ENCODE measurements around the gene NPC1.
A peak's percentile ranks its signal among the peaks of the same experiment; 100 is the strongest.
"Not testable (repeated sequence)": the region's sequence is repeated elsewhere in the genome, so short reads cannot be mapped to it uniquely, and the experiment has no call there.

Gene NPC1

DNA sequence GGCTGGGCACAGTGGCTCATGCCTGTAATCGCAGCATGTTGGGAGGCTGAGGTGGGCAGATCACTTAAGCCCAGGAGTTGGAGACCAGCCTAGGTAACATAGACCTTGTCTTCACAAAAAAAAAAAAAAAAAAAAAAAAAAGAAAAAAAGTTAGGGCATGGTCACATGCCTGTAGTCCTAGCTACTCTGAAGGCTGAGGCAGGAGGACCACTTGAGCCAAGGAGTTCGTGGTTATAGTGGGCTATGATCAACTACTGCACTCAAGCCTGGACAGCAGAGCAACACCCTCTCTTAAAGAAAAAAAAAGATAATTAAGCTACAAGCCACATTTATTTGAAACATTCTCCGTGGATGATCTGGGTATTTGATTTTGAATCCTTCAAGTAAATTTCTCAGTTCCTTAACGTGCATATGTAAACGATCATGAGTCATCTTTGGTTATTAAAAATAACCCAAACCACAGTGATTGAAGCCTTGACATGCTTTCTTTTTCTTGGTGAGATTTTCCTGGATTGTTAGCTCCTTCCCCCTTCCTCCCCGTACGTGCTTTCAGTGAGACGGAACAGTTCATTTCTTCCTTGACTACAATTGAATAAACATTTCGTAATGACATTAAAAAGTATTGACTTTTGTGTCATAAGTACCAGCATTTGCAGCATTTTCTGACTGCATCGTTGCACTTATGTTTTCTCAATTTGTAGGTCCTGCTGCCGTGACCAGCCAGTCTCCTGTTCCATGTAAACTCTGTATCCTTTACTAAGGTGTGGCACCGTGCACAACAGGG lies 62.7 kb downstream of the NPC1 start:
- no peak for DNase-seq (ENCODE audit: low read depth, low spot score)

DNA sequence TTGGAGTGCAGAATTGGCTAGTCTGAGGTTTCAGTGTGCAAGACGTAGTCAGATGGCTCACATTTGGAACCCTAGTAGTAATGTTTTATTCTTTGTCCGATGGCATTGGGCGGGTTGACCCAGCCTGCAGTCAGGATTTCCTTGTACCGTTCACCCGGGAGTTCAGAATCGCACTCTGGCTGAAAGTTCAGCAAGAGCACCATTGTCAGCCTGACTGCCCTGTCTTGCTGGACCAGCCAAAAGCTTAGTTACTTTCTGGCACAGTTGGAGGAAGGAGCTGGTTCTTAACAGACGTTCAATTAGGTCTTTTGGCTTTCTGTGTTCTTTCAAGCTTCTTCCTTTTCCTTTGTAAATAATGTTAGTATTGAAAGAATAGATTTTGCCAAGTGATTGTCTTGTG lies 64.4 kb downstream of the NPC1 start:
- no peak for DNase-seq (ENCODE audit: low read depth, low spot score)

DNA sequence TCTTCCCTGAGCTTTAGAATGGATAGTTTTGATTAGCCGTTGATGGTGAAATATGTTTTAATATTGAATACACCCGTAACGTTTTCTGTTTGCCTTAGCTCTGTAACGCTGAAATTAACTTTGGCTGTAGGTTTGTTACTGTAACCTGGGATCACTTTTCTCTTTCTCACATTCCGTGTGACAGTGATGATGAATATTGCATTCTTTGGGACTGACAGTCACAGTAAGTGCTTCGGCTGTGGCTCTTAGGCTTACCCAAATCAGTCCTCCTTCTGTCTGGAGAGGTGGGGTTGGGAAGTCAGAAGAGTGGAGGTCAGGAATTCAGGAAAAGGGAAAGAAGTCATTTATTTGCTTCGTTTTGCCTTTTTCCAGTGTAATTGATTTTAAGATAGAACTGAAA lies 65.0 kb downstream of the NPC1 start:
- no peak for DNase-seq (ENCODE audit: low read depth, low spot score)

DNA sequence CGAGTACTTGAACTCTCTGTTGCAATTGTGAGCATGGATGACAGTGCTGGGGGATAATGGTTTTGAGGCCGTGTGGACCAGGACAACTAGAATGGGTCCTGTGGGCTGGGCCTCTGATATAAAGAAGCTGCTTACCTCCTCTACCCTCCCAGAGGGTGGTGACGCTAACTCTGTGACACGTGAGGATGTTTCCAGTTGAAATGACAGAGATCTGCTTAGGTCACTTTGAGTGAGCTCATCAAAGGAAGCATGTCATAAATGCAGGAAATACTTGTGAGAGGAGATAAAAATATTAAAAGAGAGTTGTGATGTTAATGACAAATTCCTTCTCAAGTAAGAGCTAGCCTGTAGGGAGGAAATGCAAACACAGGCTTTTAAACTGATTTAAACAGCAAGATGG lies 66.6 kb downstream of the NPC1 start:
- no peak for DNase-seq (ENCODE audit: low read depth, low spot score)

DNA sequence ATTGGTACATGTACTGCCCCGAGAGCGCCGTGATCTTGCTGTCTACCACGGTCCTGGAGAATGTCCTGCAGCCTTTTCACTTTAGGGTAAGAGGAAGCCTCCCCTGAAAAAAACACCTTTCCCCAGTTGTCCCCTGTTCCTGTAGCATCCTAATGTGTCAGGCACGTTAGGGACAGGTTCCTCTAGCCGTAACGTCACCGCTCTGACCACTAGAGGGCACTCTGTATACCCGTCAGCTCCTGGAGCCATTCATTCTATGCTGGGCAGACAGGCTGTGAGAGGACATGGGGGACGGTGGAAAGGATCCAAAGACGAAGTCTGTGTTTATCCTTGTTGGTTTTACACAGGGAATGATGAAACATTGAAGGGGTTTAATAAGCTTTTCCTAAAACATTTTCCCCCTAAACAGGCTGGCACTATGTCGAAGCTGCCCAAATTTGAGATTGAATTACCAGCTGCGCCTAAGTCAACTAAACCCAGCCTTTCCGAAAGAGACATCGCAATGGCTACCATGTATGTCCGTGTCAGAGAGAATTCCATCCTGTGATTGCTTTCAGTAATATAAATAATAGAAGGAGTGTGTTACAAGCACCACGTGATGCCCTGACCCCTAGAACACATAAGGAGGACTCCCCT lies 70.3 kb downstream of the NPC1 start:
- DNase-seq (ENCODE audit: low read depth, low spot score), result peak; percentile 60

DNA sequence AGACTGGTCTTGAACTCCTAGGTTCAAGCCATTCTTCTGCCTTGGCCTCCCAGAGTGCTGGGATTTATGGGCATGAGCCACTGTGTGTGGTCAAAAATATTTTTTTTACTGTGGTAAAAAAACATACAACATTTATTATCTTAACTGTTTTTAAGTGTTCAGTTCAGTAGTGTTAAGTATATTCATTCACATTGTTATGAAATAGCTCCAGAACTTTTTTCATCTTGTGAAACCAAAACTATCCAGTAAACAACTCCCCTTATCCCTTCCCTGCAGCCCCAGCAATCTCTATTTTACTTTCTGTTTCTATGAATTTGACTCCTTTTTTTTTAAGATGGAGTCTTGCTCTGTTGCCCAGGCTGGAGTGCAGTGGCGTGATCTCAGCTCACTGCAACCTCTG lies 73.7 kb downstream of the NPC1 start:
- DNase-seq (ENCODE audit: low read depth, low spot score), result no peak

DNA sequence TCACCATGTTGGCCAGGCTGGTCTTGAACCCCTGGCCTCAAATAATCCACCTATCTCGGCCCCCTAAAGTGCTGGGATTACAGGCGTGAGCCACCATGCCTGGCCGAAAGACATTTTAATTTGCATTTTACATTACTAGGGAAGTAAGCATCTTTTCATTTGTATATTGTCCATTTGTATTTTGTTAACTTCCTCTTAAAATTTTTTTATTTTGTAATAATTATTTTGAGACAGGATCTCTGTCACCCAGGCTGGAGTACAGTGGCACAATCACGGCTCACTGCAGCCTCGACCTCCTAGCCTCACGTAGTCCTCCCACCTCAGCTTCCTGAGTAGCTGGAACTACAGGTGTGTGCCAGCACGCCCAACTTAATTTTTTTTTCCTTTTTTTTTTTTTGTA lies 74.1 kb downstream of the NPC1 start:
- not testable (repeated sequence) for DNase-seq (ENCODE audit: low read depth, low spot score)

DNA sequence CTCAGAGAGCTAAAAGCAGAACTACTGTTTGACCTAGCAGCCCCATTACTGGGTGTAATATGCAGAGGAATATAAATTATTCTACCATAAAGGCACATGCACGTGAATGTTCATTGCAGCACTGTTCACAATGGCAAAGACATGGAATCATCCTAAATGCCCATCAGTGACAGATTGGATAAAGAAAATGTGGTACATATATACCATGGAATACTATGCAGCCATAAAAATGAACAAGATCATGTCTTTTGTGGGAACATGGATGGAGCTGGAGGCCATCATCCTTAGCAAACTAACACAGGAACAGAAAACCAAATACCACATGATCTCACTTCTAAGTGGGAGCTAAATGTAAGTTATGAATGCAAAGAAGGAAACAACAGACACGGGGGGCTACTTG lies 75.4 kb downstream of the NPC1 start:
- DNase-seq (ENCODE audit: low read depth, low spot score), result not testable (repeated sequence)

DNA sequence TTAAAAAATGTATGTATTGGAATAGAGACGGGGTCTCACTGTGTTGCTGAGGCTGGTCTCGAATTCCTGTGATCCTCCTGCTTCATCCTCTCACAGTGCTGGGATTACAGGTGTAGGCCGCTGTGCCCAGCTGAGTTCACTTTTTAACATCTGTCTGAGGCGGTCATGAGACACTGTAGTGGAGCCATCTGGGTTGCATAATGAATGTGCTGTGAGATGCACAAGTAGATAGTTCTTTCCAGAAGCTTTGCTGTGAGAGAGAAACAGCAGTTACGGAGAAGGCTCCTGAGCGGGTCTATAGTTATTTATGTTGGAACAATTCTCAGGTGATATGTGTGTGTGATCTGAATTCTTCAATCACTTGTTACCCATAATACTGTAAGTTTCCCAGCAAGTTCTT lies 79.9 kb downstream of the NPC1 start:
- no peak for DNase-seq (ENCODE audit: low read depth, low spot score)

DNA sequence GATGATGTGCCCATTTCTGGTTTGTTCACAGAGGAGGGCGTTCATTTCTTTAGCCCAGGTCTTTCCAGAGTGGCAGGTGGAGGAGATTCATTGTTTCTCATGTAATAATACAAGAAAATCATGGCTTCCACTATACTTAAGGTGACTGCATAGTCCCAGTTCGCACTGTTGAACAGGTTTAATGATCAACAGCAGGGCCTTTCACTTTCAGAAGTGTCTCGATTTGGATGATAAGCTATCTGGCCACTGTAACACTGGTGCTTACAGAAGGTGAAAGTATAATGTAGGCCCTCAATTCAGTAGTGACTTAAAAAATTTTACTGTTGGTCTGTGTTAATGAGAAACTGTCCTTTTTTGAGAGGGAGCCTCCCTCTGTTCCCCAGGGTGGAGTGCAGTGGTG lies 81.6 kb downstream of the NPC1 start:
- no peak for DNase-seq (ENCODE audit: low read depth, low spot score)

DNA sequence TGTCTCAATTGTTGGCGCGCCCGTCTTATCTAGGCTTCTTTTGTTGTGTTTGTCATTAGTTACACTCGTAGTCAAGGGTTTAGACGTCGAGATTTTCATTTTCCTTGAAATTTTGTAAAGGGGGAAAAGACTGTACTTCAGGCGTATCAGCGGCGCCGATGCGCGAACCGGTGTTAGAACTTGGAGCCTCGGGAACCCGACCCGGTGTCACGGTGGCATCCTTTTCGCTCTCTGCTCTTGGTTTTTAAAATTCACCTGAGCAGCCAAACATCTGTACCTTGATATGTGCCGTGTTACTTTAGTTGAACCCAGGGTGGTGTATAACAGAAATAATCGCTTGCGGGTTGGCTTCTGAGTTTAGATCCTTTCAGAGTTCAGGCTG lies 82.4 kb downstream of the NPC1 start:
- DNase-seq (ENCODE audit: low read depth, low spot score), result no peak

DNA sequence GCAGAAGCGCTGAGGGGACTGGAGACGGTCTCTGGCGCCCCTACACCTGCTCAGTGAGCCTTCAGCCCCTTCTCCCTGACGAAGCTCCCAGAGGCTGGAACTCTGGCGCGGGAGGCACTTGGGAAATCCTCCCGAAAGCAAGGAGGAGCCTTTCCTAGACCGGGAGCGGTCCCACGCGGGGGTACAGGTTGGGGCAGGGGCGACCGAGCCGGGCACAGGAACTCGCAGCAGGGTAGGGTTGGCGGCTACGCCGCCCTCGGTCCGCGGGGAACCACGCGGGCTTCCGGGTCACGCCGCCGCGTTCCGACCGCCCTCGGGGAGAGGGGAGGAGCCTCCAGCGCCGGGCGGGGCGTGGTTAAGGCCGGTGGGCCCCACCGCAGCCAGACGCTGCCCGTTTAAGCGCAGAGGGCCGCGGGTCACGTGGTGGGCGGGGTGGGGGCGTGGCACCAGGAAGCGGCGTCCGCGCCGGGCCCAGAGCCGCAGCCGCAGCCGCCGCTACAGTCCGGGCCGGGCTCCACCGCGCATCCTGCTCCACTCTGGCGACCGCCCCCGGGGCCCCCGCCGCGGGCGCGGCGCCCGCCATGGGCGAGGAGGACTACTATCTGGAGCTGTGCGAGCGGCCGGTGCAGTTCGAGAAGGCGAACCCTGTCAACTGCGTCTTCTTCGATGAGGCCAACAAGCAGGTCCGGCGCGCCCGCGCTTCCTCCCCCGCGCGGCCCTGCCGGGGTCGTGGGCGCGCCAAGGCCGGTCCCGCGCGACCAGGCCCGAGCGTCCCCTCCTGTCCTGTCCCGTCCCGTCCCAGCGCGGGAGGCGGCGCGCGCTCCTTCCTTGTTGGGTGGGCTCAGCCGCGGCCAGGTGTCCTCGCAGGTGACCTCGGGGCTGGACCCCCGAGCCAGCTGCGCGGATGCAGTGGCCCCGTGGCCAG lies 83.0 kb downstream of the NPC1 start, which contains the start of gene RMC1:
RMC1 (plus strand) TSS at position 474 of the 925 bp plus-strand sequence; CDS start at position 582, 108 bp downstream.
- peak; percentile 93 for DNase-seq (ENCODE audit: low read depth, low spot score)

DNA sequence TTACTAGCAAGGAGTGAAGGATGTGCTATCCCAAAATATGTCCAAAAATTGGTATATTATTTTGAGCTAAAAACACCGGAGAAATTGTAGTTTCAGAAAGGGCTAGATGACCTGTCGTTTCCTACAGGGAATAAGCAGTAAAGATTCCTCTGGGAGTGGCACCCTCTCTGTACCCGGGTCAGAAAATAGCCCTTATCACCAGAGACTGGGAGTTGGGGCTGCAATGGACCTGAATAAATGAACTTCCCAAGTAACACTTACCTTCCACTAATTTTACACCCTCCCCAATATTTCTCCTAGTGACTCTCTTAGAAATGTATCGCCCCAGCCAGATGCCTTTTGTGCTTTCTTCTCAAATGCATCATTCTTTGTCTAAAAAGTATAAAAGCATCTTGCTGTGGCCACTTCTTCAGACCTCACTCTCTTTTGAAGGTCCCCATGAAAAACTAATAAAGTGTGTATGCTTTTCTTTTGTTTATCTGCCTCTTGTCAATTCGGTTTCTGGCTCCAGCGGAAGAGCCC lies 83.7 kb downstream of the NPC1 start:
- no peak for DNase-seq (ENCODE audit: low read depth, low spot score)

DNA sequence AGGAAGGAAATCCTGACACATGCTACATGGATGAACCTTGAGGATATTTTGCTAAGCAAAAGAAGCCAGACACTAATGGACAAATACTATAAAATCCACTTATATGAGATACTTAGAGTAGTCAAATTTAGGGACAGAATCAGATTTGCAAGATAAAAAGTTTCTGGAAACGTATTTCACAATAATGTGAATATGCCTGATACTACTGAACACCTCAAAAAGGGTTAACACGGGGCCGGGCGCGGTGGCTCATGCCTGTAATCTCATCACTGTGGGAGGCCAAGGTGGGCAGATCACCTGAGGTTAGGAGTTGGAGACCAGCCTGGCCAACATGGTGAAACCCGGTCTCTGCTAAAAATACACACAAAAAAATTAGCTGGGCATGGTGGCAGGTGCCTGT lies 84.7 kb downstream of the NPC1 start:
- DNase-seq (ENCODE audit: low read depth, low spot score), result no peak

DNA sequence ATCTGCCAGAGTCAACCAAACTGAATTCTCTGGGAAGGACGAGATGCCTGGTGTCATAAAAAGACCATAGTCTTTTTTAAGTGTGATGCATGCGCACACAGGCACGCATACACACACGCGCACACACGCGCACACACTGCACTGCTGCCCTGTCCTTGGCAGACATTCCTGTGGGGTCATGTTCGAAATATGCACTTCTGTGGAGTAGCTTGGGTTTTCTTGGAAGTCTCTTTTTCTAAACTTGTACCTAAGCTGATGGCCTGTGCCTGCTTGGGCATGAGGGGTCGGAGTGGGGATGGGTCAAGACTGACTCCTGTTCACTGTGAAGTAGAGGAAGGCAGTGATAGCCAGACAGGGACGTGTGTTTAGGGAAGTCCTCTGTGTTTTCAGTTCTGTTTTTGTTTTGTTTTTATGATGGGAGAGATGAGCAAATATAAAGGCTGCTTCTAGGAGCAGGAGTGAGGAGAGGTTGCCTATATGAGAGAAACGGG lies 87.0 kb downstream of the NPC1 start:
- DNase-seq (ENCODE audit: low read depth, low spot score), result no peak

DNA sequence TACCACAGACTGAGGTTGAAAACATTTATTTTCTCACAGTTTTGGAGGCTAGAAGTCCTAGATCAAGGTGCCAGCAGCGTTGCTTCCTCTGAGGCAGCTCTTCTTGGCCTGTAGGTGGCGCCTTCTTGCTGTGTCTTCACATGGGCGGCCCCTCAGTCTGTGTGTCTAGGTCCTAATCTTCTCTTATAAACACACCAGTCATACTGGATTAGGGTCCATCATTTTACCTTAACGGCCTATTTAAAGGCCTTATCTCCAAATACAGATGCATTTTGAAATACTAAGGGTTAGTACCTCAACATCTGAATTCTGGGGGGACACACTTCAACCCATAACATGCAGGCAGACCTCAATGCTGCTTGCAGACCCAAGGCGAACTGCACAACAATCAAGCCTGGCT lies 87.4 kb downstream of the NPC1 start:
- peak; percentile 57 for DNase-seq (ENCODE audit: low read depth, low spot score)

DNA sequence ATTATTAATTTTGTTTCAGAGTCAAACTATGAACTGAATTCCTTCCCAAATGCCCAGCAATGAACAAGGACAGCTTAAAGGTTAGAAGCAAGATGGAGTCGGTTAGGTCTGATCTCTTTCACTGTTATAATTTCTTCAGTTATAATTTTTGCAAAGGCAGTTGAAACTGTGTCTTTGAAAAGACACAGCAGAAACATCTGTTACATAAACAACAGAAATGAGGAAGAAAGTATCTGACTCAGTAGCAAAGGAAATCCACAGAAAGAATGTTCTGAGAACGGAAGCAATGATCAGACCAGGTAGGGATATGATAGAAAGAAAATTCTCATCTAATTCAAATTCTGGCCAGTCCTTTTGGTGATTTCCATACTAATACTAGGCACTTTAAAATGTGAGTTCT lies 88.2 kb downstream of the NPC1 start:
- no peak for DNase-seq (ENCODE audit: low read depth, low spot score)

DNA sequence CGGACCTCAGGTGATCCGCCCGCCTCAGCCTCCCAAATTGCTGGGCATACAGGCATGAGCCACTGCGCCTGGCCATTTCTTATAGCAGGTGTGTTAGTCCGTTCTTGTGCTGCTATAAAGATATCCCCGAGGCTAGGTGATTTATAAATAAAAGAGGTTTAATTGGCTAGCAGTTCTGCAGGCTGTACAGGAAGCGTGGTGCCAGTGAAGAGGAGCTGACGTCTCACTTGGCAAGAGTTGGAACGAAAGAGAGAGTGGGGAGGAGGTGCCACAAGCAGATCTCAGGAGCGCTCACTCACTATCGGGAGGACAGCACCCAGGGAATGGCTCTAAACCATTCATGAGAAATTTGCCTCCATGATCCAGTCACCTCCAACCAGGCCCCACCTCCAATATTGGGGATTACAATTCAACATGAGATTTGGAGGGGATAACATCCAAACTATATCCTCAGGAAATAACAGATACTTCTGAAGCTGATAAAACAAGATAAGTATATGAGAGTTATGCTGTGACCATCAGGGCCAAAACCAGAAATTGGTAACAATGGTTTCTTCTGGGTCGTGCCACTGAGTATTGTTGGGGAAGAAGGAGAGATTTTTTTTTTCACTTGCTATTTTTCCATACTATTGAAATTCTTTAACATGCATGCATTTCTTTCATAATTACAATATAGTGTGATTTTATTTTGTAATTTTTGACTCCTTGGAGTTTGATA lies 90.4 kb downstream of the NPC1 start:
- no peak for DNase-seq (ENCODE audit: low read depth, low spot score)

DNA sequence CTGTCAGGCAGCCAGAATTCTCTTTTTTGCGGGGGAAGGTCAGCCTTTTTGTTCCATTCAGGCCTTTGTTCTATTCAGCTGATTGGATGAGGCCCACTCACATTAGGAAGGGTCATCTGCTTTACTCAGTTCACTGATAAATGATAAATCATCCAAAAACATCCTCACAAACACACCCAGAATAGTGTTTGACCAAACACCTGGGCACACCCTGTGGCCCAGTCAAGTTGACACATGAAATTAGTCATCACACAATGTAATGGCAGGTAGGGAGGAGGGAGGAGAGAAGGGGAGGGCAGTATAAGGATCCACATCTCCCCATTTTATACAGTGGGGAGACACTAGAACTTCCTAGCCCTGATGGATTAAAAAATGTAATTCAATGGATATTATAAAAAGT lies 91.3 kb downstream of the NPC1 start:
- DNase-seq (ENCODE audit: low read depth, low spot score), result no peak

DNA sequence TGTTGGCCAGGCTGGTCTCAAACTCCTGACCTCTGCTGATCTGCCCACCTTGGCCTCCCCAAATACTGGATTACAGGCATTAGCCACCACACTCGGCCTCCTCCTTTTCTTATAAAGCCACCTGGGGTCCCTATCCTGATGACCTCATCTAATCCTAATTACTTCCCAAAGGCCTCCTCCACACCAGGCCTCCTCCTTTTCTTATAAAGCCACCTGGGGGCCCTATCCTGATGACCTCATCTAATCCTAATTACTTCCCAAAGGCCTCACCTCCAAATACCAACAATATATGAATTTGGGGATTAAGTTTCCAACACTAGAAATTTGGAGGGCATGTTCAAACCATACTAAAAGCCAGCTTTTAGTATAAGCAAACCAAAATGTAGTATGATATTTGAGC lies 92.7 kb downstream of the NPC1 start:
- no peak for DNase-seq (ENCODE audit: low read depth, low spot score)

DNA sequence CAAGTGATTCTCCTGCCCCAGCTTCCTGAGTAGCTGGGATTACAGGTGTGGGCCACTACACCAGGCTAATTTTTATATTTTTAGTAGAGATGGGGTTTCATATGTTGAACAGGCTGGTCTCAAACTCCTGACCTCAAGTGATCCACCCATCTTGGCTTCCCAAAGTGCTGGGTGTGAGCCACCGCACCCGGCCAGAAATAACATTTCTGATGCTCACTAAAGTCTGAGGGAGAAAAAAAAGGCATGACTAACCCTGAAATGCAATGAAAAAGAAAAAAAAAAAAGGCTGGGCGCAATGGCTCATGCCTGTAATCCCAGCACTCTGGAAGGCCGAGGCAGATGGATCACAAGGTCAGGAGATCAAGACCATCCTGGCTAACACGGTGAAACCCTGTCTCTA lies 96.7 kb downstream of the NPC1 start:
- not testable (repeated sequence) for DNase-seq (ENCODE audit: low read depth, low spot score)
